HG03135 (cell line): ENCODE results near the gene RAB21.

Source experiments
- ATAC-seq: cut with Tn5 transposase; IDR thresholded peaks from one replicate; pipeline ENCODE4 v1.9.1; 2021; ENCODE audit warnings: mild to moderate bottlenecking, moderate library complexity; ENCODE audit not compliant: unreplicated experiment

The RAB21 gene, protein sequence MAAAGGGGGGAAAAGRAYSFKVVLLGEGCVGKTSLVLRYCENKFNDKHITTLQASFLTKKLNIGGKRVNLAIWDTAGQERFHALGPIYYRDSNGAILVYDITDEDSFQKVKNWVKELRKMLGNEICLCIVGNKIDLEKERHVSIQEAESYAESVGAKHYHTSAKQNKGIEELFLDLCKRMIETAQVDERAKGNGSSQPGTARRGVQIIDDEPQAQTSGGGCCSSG

DNA sequence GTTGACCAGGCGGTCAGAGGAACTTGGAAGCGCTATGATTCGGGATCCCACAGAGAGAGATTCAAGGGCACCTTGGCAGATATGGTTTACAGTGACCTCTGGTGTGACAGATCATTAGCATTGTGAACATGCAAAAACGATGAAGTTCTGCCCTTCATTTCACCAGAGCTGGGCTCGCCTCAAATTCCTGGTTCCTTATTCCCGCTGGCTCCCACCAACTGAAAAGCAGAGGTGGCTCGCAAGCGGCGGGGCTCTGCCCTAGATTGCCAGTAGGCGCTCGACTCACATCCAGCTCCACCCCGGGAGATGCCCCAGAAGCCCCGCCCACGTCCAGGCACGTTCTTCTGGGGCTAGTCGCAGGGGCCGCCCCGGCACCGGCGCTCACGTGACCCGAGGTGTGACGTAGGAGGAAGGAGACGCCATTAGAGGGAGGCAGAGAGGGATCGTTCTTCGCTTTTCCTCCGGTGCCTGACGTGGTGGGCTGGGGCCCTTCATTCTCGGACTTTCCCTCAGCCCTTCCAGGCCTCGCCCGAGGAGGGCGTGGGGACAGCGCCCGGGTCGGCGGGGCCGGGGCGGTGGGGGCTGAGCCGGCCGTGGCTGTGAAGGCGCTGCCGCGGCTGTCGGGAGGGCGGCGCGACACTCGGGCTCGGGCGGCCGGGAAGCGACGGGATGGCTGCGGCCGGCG, at the start of gene RAB21:
RAB21 (plus strand) TSS at position 403 of the 685 bp plus-strand sequence; CDS start at position 670, 267 bp downstream.
- peak; percentile 98 for ATAC-seq

DNA sequence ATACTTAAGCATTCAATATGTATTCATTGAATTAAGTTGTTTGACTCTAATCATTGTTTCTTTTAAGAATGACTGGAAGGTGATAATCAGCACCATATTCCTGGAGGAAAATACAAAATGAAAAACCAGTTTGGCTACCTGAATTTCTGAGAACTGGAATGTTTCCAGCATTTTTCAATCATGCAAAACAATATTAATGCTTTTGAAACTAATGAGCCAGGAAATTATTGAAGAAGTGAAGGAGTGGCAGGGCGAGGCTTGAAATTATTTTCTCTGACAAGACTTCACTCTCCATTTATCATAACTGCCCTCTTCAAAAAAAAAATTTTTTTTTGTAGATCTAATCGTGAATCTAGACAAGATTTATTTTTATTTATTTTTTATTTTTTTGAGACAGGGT, 49.7 kb upstream of the RAB21 start:
- ATAC-seq: no peak

DNA sequence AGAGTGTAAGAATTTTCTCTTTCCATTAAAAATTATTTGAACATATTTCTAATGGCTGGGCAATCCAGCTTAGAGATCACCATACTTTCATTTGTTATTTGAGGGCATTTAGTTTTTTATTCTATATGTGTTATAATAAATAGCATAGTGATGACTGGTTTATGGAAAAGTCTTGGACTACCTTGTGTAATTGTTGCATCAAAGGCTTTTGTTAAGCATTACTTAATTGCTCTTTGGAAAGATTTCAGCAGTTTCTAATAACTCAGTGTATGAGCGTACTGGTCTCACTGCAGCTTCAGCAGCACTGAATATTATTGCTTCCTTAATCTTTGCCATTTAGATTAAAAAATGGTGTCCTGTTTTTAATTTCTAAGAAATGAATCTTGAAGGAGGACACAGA, 46.0 kb upstream of the RAB21 start:
- no peak for ATAC-seq

DNA sequence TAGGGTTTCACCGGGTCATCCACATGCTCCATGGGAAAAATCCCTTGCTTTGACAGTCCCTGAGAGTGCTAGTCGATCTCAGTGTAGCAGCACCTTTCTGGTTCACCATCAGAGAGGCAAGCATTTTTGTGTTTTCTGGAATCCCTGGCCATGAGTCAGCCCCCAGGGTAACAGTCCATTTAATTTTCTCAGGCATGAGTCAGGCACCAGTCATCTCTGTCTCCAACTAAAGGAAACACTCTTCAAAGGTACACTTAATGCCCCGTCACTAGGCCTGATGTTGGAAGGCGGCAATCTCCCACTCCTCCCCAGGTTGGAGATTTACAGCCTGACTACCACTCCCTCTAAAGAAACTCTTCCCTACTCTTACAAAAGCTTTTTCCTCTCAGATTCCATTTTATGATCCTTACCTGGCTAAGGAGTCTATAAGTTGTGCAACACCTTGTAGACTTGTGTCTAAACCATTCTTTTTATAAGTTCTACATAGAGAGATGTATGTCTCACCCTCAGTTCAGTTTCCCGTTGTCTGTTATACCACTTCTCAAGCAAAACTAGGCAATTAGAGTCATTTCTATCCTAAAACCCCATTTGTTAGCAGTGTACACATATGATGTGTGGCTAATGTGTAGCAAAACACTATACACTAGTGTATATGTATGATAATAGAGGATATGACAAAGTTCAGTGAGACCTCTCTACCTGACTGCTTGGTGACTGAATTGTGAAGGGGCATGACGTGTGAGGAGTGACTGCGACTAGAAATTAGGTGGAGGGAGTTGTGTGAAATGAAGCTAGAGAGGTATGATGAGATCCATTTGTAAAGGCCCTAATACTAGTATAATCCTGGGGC, 44.2 kb upstream of the RAB21 start:
- no peak for ATAC-seq

DNA sequence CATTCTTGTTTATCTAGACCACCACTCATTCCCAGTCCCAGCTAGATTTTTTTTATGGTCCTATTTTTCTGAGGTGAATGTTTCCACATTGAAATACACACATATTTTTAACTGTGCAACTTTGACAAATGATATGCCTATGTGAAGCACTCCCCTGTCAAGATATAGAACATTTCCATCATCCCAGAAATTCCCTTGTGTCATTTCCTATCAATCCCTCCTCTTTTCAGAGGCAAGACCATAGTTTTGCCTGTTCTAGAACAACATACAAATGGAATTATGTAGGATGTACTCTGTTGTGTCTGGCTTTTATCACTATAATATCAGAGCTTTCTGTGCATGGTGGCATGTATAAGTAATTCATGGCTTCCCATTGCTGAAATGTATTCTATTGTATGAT, 36.1 kb upstream of the RAB21 start:
- no peak for ATAC-seq

DNA sequence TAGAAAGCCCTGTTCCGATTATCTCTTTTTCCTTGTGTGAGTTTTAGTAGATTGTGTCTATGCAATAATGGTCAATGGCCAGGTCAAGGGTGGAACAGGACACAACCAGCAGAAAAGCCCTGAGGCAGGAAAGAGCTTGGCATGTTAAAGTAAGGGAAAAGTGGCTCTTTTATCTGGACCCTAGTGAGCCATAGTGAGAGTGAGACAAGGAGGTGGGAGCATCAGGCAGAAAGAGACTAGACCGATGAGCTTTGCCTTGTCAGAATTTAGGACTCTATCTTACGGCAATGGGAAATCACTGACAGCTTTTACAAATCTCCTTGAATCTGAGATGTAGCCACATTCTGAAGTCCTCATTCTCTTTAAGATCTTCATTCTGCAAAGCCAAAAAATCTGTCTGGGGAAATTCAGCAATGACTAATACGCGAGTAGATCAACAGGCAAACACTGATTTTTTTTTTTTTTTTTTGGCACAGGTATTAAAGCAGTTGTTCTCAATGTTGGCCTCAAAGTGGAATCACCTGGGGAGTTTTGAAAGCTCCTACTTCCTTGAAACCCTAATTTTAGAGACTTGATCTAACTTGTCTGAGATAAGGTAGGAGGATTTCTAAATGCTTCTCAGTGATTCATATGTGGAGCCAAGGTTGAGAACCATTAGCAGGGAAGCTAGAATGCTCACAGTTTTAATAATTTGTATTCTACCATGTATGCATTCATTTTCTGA, 34.9 kb upstream of the RAB21 start:
- ATAC-seq: no peak

DNA sequence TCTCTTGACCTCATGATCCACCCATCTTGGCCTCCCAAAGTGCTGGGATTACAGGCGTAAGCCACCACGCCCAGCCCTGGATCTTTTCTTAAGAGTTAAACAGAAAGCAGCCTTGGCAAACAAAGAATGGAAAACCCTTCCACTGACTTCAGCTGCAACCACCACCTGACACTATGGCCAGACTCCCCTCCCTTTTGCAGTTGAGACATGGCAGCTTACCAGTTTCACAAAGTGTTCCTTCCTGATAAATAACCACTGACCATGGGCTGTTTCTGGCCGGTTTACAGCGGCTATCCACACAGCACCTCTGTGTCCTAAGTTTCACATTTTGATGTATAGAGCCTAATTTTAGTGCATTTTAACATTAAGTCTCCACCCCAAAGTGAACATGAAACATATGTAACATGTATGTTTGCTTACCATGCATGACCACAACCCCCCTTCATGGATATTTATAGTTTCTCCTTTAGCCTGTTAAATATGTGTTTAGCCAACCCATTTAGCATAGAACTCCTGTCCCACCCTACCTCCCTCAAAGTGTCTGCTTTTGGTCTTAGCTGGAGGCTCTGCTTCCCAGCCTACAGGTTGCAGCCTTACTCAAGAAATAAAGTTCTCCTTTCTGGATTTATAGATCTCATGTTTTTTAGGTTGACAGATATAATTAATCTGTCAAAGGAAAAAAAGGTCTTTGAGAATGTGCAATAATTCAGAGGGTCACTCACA, 32.7 kb upstream of the RAB21 start:
- ATAC-seq: no peak

DNA sequence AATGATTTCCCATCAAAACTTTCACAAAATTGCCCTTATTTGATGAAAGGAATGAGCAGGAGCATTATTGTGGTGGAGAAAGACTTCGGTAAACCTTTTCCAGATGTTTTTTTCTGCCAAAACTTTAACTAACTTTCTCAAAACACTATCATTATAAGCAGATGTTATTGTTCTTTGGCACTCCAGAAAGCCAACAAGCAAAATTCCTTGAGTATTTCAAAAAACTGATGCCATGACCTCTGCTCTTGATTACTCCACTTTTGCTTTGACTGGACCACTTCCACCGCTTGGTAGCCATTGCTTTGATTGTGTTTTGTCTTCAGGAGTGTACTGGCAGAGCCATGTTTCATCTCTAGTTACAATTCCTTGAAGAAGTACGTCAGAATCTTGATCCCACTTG, 29.7 kb upstream of the RAB21 start:
- no peak for ATAC-seq

DNA sequence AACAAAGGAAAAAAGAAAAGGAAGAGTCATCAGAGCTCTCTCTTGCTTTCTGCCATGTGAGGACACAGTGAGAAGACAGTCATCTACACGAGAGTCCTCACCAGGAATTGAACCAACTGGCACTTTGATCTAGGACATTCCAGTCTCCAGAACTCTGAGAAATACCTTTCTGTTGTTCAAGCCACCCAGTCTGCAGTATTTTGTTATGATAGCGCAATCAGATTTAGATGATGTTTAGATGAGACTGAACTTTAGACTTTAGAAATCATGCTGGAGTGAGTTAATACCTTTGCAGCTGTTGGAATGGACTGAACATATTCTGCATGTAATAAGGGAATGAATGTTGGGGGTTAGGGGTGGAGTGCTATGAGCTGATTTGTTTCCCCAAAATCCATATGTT, 28.1 kb upstream of the RAB21 start:
- ATAC-seq: no peak

DNA sequence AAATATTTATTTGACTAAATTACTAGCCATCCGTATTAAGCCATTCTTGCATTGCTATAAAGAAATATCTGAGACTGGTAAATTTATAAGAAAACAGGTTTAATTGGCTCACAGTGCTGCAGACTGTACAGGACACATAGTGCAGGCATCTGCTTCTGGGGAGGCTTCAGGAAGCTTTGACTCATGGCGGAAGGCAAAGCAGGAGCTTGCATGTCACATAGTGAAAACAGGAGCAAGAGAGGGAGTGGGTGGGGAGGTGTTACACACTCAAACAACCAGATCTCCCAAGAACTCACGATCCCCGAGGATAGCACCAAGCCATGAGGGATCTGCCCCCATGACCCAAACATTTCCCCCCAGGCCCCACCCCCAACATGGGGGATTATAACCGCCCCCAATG, 26.7 kb upstream of the RAB21 start:
- no peak for ATAC-seq

DNA sequence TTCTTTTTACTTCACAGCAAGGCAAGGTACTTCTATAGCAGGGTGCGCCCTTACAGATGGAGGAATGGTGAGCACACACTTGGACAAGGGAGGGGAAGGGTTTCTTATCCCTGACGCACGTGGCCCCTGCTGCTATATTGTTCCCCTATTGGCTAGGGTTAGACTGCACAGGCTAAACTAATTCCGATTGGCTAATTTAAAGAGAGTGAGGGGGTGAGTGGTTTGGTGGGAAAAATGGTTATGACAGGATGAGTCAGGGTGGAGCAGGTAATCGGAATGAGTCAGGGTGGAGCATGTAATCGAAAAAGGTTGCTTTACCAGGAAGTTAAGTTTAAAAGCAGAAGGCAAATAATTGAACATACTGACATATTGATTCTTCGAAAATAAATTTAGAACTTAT, 23.7 kb upstream of the RAB21 start:
- ATAC-seq: no peak

DNA sequence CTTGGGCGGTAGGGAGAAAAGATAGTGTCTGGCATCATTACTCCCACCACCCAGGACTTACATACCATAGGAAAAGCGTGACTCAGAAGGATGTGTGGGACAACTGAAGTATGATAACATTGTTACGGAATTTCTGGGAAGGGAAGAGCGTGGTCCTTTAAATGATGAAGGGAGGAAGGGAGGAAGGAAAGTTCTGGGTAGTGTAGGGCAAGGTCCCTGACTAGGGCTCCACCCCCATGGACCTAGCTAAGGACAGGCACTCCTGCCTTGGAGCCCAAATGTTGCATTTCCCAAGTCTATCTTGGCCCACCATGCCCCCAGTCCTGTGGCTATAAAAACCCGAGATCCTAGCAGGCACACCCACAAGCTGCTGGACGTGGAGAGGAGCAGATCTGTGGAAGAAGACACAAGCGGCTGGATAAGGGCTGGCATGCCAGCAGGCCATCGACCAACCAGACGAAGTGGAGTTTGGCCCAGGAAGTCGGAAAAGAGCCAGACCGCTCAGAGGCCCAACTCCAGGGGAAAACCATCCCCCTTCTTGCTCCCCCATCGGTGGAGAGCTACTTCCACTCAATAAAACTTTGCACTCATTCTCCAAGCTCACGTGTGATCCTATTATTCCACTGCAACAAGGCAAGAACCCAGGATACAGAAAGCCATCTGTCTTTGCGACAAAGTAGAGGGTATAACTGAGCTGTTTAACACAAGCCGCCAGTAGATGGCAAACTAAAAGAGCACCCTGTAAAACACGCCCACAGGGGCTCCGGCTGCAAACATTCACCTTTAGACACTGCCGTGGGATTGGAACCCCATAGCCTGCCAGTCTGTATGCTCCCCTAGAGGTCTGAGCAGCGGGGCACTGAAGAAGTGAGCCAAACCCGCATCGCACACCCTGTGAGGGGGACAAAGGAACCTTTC, 23.0 kb upstream of the RAB21 start:
- no peak for ATAC-seq

DNA sequence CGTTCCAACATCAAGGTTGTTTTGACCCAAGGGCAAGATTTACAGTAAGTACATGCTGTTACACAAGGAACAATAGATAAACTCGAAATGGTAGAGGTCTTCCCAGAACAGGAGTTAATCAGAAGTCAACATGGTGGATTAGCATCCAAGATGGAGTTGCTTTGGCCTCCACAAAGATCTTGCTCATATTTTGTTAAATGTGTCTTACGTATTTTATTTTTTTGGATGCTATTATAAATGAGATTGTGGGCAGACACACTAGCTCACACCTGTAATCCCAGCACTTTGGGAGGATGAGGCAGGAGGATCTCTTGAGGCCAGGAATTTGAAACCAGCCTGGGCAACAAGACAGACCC, 22.3 kb upstream of the RAB21 start:
- no peak for ATAC-seq

DNA sequence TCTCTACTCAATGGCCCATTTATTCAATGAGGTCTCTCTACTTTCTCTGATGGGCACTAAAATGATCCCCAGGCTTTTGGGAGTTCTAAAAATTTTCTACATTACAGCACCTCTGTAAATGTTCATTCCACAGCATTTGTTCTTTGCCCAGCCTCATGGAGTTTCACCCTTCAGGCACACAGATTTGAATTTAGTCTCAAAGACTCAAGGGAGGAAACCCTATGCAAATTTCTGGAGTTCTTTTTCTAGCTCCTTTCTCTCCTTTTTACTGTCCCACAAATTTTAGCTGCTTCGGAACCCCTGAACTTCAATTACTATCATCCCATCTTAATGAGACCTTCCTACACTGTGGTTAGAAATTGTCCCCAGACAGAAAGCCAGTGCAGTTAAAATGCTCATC, 17.5 kb upstream of the RAB21 start:
- ATAC-seq: no peak

DNA sequence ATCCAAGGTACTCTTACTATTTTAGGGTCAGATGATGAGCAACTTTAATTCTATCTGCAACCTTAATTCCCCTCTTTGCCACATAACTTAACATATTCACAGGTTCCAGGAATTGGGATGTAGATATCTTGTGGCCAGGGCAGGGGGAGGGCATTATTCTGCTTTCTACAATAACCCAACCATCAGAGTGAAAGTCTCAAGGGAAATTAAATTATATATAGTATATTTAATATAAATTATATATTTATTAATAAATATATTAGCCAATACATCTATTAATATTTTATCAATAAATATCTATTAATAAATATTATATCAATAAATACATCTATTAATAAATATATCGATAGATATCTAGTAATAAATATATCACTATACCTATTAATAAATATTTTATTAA, 11.7 kb upstream of the RAB21 start:
- ATAC-seq: no peak

DNA sequence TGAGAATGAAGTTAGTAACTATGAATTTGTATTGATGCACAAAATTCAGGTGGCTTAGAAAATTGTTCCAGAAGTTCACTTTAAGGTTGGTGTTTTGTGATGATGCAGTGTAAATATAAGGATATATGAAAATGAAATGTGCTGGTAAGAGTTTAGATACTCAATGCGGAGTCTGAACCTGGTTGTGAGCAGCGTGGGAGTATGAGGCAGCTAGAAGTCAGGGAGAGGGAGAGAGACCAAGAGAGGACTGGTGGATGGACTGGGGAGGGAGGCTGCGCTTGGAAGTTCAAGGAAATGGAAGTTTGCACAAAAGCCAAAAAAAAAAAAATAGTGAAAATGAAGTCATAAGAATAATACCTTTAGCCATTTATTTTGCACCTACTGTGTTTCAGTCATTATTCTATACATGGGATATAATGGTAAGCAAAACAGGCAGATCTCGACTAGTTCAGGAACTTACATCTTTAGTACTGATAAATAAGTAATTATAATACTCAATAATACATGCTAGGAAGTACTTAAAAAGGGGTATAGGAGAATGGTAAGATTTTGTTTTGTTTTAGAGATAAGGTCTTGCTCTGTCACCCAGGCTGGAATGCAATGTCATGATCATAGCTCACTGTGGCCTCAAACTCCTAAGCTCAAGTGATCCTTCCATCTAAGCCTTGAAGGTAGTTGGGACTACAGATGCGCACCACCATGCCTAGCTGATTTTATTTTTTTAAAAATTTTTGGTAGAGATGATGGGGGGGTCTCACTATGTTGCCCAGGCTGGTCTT, 10.0 kb upstream of the RAB21 start:
- ATAC-seq: no peak

DNA sequence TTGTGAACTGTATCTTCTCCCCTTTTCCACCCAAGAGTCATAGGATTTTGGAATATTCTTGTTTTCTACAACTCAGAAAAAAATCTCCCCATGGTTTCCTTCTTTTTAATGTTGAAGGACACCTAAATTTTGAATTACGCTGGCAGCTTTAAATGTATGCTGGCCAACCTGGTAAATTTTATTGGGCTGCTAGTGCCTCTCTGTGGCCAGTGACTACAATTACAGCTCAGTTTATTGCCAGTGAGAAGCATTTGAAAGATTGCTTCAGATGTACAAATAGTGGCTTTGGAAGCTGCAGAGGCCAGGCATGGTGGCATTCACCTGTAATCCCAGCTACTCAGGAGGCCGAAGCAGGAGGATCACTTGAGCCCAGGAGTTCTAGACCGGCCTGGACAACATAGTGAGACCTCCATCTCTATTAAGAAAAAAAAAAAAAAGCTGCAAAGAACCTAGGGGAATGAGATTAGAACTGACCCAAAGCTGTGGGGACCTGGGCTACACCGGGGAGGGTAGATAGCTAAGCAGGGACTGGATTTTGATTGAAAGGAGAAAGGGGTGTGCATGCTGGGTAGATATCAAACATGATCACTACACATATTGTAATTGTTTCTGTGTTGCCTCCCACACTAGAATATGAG, 7.6 kb upstream of the RAB21 start:
- ATAC-seq: peak; percentile 94

DNA sequence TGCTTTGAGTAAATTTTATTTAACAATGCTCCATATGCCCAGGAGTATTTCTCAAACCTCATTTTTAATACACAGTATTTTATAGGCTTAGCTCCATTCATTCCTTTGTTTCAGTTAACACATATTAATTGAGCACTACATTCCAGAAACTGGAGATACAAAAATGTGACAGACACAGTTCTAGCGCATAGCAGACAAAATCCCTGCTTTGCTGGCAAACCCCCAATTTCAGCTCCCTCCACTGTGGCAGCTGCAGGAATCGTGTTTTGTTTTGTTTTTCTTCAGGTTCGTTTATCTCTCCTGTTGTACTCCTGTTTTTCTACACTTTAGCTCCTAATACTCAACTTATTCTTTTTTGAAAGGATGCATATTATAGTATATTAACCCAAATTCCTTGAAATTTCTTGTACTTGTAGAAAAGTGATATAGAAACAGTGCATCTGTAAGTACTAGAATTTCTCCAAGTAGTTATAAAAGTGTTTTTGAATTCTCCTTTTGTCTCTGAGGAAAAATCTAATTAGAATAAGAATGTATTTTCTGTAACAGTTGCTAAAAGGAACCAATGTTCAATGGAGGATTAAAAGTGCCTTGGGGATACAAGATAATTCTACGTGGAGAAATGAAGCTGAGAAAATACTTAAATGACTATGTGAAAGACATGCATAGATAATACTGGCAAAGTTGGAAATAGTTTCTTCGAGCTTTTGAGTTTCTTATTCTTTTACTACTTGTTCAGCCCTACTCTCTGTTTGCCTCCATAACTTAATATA, 6.4 kb upstream of the RAB21 start:
- no peak for ATAC-seq
